Colon (tissue), 2 donors: ENCODE results near the gene TMED9.
"Not testable (repeated sequence)": the region's sequence is repeated elsewhere in the genome, so short reads cannot be mapped to it uniquely, and the experiment has no call there.

Experiments
- FAIRE-seq: peaks from 2 replicates; lab custom pipeline; 2012; peaks lifted over from hg19 to GRCh38; lab: Jason Lieb, UNC
- donor health status: control.
- donor health status: control.

TMED9 gene

DNA sequence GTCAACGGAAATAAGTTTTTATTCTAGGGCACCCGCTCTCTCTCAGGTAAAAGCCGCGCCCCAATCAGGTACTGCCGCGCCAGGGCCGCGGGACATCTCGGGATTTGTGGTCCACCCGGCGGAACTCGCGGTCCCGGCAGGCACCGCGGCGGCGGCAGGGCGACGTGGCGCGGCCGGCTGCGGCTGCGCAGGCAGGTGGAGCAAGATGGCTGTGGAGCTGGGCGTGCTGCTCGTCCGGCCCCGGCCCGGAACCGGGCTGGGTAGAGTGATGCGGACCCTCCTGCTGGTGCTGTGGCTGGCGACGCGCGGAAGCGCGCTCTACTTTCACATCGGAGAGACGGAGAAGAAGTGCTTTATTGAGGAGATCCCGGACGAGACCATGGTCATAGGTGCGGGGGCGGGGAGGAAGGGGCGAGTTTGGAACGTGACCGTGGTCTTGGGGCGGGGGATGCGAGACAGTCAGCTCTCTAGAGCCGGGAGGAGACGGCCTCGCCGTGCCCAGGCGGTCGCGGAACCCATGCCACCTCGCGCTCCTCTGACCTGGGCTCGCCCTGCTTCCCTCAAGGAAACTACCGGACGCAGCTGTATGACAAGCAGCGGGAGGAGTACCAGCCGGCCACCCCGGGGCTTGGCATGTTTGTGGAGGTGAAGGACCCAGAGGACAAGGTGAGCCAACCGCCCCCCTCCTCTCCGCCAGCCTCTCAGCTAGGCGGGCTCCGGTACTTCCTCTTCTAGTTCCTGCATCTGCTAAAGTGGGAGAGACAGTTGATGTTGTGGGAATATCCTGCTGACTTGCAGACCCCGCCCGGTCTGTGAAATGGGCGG lies at the start of gene TMED9:
TSS of gene TMED9 (plus strand) at position 194 of the 825 bp plus-strand sequence. CDS start at position 206, 12 bp downstream.
- FAIRE-seq, result no peak

DNA sequence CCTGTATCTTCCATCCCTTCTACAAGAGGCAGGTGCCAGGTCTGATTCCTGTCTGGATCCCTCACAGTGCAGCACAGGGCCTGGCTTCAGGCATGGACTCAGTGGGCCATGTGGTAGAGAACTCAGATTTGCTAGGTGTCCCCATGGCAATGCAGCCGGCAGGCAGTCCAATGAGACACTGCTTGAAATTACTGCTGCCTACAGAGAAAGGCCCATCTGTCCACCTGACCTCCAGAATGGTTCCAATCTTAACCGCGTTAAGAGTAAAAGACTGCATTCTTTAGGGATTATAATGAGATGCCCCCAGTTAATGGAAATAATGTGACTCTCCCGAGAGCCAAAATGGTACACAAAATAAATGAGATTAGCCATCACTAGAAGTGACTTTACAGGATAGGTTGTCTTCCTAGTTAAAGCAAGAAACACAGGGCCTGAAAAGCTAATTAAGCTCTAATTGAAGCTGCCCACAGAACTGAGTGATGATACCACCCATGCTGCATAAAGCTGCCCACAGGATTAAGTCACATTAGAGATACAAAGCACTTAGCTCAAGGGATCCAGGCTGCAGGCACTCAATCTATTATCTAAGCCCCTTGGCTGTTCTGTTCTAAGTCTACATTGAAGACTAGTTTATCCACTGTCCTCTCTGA lies 49.1 kb upstream of the TMED9 start:
- no peak for FAIRE-seq

DNA sequence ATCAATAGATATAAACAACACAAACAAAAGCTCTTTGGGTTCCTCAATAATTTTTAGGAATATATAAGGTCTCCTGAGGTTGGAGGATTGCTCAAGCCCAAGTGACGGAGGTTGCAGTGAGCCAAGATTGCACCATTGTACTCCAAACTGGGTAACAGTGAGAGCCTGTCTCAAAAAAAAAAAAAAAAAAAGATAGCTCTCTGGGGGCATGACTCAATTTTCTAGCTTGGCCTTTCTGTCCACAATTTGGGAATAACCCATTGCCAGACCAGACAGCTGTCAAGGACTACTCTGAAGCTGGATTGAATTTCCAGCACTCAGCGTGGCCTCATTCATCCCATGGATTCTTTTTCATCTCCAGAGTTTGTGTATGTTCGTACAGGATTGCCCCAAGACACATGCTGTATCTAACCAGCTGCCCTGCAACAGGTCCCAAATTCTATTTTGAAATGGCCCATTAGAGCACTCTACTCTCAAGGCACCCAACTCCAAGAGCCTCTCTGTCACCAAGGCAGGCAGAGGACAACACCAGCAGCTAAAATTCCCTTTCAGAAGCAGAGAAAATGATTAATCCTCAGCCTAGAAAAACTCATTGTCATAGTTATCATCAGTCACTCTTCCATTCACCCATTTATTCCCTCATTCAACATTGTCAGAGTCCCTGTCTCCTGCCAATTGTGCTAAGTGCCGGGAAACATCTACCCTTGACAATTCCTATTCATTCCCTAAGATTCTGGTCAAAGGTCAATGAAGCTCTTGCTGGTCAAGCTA lies 46.3 kb upstream of the TMED9 start:
- FAIRE-seq, result no peak

DNA sequence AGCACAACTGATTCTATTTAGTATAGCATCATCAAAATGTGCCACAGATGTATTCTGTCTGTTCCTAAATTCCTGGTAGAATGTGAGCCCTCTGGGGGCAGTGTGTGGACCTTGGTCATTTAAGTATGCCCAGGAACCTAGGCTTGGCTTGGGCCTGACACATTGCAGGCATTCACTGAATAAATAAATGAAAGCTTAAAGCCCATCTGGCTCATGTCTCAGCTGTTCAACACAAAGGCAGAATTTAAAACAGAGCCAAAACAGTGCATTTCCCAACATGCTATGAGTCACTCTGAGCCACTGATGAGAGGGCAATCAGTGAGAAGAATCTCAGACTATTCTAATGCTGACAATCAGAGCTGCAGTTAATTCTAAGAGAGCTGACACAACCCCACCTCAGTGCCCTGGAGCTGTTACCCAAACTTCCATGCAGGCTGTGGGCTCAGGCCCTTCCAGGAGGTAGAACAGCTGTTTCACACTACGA lies 45.7 kb upstream of the TMED9 start:
- FAIRE-seq, result no peak

DNA sequence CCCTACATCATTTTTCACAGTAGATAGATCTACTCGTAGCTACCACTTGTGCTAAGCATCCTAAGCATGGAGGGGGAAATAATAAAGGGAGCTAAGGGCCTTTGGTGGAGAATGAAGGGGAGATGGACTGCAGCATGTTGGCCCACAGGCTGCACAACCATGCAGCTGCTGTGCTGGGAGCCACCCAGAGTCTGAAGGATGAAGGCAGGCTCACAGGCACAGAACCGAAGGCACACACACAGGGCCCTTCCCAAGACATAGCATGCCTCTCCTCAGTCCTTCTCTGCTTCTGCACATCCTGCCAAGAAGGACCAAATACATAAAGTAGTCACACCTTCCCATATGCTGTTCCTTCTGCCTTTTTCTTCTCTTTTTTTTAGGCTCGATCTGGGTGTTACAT lies 44.3 kb upstream of the TMED9 start:
- FAIRE-seq, result no peak

DNA sequence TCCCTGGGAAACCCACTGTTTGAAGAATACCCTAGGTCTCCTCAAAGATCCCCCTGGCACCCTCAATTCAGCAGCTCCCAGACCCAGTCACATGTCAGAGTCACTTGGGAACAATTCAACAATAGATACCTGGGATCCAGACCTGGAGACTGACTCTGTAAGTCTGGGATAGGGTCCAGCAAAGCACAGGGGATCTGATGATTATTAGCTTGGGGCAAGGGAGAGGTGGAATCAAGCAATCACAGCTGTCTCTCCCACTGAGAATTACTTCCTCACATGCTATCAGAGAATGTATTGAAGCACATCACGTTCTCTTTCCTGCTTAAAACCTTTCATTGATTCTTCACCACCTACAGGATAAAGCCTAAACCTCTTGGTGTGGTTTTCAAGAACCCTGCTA lies 43.5 kb upstream of the TMED9 start:
- no peak for FAIRE-seq

DNA sequence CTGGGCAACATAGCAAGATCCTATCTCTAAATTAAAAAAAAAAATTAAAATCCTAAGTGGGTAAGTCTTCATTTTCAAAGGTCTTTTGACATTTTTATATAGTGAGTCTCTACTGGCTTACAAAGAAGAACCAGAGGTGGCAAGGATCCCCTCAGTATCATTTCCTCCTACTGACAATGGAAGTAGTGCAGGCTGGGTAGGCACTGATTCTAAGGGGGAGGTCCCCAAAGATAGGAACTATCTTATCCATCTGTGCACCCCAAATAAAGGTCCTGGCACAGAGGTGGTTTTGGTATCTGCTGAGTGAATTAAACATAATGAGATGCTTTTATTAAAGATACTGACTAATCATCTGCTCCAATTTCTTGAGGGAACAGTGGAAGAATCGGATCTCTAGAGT lies 41.9 kb upstream of the TMED9 start:
- FAIRE-seq, result no peak

DNA sequence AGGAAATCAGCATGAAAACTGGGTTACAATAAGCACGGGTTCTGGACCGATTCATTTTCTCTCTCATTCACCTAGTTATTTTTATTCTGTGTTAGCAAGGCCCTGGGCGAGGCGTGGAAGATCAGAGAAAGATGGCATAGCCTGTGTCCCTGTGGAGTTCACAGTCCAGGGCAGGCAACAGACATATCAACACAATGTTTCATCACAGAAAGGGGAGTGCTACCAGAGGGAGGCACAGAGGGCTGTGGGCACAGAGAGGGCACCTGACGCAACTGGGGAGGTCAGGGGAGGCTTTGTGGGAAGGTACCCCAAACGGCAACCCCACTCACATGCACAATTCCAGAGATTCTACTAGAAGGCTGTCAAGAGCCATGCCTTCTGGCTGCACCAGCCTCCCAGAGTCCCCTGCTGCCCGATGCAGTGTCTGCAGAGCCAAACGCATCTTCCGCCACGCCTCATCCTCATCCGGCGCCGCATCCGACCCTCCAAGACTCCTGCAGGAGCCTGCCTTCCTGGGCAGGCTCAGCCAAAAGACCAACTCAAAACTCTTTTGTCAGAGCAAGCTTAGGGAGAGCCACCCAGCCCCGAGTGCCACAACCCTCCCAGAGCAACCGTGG lies 39.1 kb upstream of the TMED9 start:
- FAIRE-seq, result no peak

DNA sequence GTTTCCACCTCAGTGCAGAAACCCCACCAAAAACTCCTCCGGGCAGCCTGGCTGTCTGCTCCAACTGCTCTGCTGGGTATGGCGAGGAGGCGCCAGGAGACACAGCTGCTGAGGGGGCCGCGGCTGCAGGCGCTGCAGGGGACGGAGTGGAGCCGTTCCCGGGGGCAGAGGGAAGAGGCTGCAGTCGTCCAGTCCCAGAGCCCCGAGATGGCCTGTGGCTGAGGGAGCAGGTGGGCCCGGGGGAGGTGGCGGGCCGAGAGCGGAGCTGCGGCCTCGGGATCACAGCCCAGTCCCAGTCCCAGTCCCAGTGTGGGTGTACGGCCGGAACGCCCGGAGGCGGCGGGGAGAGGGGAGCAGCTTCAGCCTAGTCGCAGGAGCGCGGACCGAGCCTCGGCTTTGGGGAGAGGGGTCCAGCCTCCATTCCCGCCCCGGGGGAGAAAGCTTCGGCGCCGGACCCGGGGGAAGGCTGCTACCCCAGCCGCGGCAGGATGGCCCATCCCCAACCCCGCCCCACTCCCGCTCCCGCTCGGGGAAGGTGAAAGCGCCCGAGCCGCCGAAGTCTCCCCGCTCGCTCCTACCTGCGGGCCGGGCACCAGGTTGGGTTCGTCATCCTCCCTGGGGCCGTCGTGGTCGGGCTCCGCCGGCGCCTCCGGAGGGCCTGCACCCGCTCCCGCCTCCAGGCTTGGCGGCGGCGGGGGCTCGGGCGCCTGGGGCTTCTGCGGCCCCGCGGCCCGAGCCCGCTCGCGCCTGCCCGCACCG lies 38.2 kb upstream of the TMED9 start:
- FAIRE-seq, result no peak

DNA sequence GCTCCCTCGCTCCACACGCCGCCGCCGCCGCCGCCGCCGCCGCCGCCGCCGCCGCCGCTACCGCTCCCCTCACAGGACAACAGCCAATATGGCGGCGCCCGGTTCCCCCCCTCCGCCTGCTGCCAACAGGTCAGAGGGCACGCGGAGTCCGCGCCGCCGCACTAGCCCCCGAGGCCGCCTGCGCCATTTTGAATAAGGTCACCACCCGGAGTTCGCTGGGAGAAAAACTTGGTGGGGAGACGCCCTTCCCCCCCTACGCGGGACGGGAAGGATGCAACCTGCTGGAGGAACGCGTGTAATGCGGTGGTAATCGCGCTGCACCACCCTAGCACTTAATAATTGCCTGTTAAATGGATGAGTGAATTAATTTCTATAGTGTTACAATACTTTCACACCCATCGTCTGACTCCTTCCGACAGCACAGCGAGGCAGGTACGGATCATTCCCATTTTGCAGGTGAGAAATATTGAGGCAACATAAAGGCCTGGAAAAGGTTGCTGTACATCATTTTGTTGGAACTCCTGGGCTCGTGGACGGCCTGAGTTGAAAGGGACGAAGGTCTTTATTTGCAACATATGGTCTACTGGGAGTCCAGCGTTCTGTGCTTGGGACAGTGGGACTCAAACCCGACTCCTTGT lies 37.4 kb upstream of the TMED9 start, which contains the start of gene FAM193B:
TSS of gene FAM193B (minus strand) at position 90 of the 638 bp plus-strand sequence. CDS start 105 bp downstream, outside the sequence.
- no peak for FAIRE-seq

DNA sequence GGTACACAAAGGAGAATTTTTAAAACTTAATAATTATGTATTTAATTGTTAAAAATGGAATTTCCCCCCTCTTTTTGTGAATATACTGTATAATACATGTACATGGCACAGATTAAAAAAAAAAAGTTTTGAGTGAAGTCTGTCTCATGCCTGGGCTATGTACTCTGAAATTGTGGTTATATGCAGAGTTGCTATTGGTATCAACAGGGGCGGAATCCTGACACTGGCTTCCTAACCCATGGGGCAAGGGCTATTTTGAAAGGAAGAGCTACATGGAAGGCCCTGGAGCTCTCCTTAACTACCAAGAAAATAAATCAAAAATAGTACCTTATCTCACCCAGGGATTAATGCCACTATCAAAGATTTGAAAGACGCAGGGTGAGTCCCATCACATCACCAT lies 36.8 kb upstream of the TMED9 start:
- no peak for FAIRE-seq

DNA sequence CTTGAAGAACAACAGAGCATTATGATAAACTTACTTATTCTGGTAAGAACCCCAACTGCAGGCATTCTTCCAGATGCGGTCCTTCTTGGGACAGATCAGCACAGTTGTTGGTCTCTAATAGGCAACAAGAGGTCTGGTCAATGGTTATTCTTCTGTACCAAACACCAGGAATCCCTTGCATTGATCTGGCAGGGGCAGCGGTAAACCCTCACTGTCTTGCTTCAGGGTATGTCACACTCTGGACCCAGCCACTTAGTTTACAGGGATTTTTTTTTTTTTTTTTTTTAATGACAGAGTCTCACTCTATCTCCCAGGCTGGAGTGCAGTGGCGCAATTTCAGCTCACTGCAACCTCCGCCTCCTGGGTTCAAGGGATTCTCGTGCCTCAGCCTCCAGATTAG lies 36.3 kb upstream of the TMED9 start:
- no peak for FAIRE-seq

DNA sequence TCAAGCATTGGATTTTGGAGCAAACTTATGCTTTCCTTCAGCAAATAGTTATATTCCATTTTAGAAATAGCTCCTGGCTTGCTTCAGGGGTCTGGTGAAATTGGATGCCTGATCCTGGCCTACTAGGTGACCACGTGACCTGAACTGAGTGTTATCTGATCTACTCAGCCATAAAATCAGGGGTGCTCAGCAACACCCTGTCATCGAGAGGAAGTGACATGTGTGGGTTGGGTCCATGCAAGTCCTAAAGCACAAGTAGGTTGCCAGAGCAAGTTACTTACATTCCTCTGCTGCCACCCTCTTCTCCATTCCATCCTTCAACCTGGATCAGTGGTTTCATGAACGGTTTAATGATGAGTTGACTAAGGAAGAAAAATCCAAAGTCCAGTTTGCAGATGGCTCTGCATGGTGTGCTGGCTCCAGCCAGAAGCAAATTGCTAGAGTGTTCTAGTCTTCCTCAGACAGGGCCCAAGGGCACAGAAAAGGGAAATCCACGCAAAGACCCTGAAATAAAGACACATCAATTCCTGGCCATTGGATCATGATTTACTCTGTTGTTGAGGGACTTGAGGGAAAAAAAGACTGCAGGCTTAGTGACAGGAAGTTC lies 34.9 kb upstream of the TMED9 start:
- FAIRE-seq, result no peak

DNA sequence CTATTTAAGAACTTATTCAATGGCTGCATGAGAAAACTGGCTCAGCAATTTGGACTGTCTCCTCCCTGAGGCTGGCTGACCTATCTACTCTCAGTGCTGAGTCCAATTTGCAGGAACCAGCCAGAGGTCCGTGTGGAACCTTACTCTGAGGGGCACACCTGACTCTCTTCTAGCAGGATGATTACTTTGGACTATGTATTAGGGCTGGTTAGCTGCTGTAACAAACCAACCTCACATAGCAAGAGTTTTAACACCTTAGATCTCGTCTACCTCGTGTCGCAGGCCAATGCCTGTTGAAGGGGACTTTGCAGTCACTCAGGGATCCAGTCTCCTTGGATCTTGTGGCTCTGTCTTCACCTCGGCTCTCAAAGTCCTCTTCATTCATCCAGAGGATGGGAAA lies 34.2 kb upstream of the TMED9 start:
- no peak for FAIRE-seq

DNA sequence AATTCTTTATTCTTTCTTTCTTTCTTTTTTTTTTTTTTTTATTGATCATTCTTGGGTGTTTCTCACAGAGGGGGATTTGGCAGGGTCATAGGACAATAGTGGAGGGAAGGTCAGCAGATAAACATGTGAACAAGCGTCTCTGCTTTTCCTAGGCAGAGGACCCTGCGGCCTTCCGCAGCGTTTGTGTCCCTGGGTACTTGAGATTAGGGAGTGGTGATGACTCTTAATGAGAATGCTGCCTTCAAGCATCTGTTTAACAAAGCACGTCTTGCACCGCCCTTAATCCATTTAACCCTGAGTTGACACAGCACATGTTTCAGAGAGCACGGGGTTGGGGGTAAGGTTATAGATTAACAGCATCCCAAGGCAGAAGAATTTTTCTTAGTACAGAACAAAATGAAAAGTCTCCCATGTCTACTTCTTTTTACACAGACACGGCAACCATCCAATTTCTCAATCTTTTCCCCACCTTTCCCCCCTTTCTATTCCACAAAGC lies 32.5 kb upstream of the TMED9 start:
- not testable (repeated sequence) for FAIRE-seq

DNA sequence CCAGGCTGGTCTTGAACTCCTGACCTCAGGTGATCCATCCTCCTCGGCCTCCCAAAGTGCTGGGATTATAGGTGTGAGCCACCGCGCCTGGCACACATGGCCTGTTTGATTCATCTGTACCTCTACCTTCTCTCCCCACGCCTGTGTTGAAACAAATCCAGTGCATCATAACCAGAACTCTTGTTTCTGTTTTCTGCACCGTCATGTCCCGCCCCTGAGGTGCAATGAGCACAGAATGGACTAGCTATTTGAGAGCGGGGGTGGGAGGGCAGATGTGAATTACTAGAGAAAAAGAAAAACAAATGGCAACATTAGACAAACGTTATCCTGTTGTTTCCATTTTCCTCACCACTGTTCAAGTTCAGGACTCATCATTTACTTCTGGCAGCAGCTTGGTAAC lies 27.0 kb upstream of the TMED9 start:
- FAIRE-seq, result no peak

DNA sequence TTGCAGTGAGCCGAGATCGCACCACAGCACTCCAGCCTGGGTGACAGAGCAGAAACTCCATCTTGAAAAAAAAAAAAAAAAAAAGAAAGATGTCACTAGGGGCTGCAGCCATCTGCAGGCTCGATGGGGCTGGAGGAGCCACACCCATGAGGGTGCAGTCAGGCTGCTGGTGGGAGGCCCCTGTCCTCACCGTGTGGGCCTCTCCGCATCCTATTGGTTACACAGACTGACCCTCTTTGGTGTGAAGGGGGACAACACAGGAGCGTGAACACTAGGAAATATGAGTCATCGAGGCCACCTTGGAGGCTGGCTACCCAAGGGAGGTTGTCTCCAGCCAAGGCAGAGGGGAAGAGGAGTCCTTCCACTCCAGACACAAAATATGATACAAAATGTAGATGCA lies 23.7 kb upstream of the TMED9 start:
- FAIRE-seq, result no peak

DNA sequence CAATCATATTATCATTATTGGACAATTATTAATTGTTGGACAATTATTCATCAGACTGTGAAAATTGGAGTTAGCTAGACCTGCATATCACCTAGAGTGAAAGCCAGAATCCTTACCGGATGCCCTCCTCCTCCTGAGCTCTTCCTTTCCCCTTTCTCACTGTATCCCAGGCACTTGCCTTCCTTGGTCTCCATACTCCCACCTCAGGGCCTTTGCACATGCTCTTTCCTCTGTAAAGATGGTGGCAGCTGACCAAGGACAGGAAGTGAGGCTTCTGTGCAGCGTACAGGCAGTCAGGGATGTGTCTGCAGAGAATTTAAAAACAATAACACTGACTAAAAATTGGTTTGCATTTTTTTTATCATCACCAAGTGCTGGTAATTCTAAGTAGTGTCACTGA lies 22.1 kb upstream of the TMED9 start:
- FAIRE-seq, result no peak

DNA sequence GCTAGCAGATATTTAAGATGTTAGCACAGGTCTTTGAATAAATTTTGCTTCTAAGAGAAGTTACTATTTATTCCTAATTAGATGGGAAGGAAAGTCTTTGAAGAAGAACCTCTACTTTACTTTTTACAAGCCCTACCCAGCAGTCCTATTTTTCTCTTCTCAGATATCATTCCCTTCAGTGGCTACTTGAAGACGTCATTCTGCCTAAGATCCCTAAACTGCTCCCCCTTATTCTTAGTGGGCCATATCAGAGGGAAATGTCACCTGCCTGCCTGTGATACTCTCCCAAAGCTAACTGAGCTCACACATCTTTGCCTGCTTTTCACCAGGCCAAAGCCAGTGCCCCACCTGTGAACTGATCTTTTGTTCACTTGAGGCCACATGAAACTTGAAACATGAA lies 16.5 kb upstream of the TMED9 start:
- no peak for FAIRE-seq

DNA sequence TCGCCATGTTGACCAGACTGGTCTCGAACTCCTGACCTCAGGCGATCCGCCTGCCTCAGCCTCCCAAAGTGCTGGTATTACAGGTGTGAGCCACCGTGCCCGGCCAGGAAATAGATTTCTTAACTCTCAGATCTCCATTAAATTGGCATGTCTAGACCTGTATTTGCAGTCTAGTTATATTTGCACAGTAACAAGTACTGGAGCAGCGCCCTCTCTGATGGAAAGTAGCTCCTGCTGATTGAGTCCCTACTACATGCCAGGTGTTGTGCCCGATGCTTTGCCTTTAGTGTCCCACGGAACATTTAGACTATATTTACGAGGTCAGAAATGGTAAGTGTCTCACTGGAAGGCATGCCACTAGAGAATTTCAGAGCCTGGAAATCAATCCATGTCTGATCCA lies 15.8 kb upstream of the TMED9 start:
- no peak for FAIRE-seq
